Measurements from ENCODE around the gene LMX1B. TPM values are rescaled to one million over a fixed set of nuclear protein-coding genes. Genes with fewer than 3 reads are reported as not detected.

The LMX1B gene
- total and polyA plus RNA-seq, 2 of the 4 experiments (the other 2 are of a cell fraction), result not detected

DNA sequence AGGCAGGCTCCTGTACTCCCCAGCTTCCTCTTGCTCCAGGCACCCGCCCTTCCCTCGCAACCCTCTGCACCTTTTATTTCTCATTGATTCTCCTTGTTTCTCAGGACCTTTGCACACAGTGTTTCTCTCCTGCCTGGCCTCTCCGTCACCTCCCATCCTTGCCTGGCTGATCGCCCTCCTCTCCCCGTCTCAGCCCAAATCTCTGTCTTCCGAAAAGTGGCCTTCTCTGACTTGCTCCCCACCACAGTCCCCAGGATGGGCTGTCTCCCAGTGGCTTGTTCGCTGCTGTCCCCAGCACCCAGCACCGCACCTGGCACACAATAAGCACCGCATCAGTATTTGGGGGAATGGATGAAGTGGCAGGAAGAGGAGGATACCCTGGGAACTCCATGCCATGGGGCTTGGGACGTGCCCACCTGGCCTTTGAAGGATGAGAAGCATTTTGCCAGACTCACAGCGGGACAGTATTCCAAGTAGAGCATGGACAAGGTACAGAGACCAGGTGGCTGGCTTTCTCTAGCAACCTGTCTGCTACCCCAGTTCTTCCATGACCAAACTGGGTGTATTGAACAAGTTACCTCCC is 62.5 kb downstream of the LMX1B start:
- Histone ChIP-seq H4K91ac (ENCODE audit: insufficient read depth, low read depth, low read length) (no peak overlapping the region), H3K9ac (ENCODE audit: low read depth, low read length) (no peak overlapping the region), H2BK120ac (ENCODE audit: low read depth, low read length) (no peak overlapping the region), H3K4me1 (ENCODE audit: control insufficient read depth, insufficient read depth, low read length) (no peaks in the 10 kb centered on the region), H3K23ac (ENCODE audit: low read depth, low read length) (no peak overlapping the region), H4K8ac (ENCODE audit: low read depth in 2 of 2, low read length in 2 of 2) (no peak overlapping the region), H2AK5ac (ENCODE audit: low read depth, low read length) (no peak overlapping the region), H3K9me1 (ENCODE audit: insufficient read depth, low read length) (no peaks in the 10 kb centered on the region), H3K27me3 (ENCODE audit: control insufficient read depth, insufficient read depth, low read length) (peaks cover 75% of the 10 kb centered on the region), H2BK15ac (ENCODE audit: low read depth, low read length) (no peak overlapping the region), H2BK5ac (ENCODE audit: low read depth, low read length, poor library complexity, severe bottlenecking) (no peak overlapping the region), H4K20me1 (ENCODE audit: insufficient read depth, low read length) (no peaks in the 10 kb centered on the region), H3K4ac (ENCODE audit: low read depth, low read length) (no peak overlapping the region), H3K9me3 (ENCODE audit: control insufficient read depth, insufficient read depth, low read length) (peaks cover 6% of the 10 kb centered on the region), H3K18ac (ENCODE audit: low read depth, low read length) (no peak overlapping the region), H3K27ac (ENCODE audit: insufficient read depth, low read length) (no peak overlapping the region), H3K14ac (replicated peaks; ENCODE audit: low read depth, low read length) (no peak overlapping the region), H3K4me2 (ENCODE audit: low read depth, low read length) (no peak overlapping the region), H3K36me3 (ENCODE audit: control insufficient read depth, insufficient read depth, low read length) (no peaks in the 10 kb centered on the region), H3K4me3 (ENCODE audit: insufficient read depth, low read depth, low read length) (no peak overlapping the region), H2AFZ (replicated peaks; ENCODE audit: low read length, poor library complexity) (peak overlapping the region; percentile 8), H2AK9ac (replicated peaks; ENCODE audit: low read depth, low read length, poor library complexity) (no peak overlapping the region), H4K5ac (ENCODE audit: low read depth, low read length) (no peak overlapping the region), H3K56ac (ENCODE audit: extremely low read depth, insufficient read depth, low read length) (no peak overlapping the region), H3K79me1 (ENCODE audit: low read depth in 1 of 2, low read length in 2 of 2) (no peaks in the 10 kb centered on the region), H2BK20ac (ENCODE audit: low read depth, low read length) (no peak overlapping the region)
- WGBS, 2 experiments (ENCODE audit: extremely low coverage in 2 of 2, insufficient read length in 1 of 2), result 10% methylated on average over 2 of the region's 11 CpGs; no CpG with 5 or more reads in 1 of the 2 experiments
- ATAC-seq (ENCODE audit: low read depth) (no peak), DNase-seq (no peak)
- TF ChIP-seq BHLHE40 (IDR thresholded peaks at IDR 0.05; ENCODE audit: low read depth, low read length) (no peak), POLR2A (IDR thresholded peaks at IDR 0.05; ENCODE audit: low read depth, low read length) (no peak), MAFK (IDR thresholded peaks at IDR 0.05; ENCODE audit: low read depth, low read length) (no peak), CEBPB (IDR thresholded peaks at IDR 0.05; ENCODE audit: low read depth, low read length) (no peak), FOS (IDR thresholded peaks at IDR 0.05; ENCODE audit: low read depth, low read length) (no peak), RFX5 (IDR thresholded peaks at IDR 0.05; ENCODE audit: low read depth, low read length) (no peak), RCOR1 (IDR thresholded peaks at IDR 0.05; ENCODE audit: insufficient replicate concordance, low read length) (no peak), CHD1 (IDR thresholded peaks at IDR 0.05; ENCODE audit: low read depth, low read length) (no peak), MAZ (IDR thresholded peaks at IDR 0.05; ENCODE audit: borderline replicate concordance, low read depth, low read length) (no peak), MXI1 (IDR thresholded peaks at IDR 0.05; ENCODE audit: borderline replicate concordance, low read depth, low read length) (no peak), NFE2L2 (IDR thresholded peaks at IDR 0.05; ENCODE audit: low read depth, low read length) (no peak), RAD21 (IDR thresholded peaks at IDR 0.05; ENCODE audit: low read length) (no peak), ELK1 (IDR thresholded peaks at IDR 0.05; ENCODE audit: borderline replicate concordance, low read depth, low read length) (no peak)
- TF ChIP-seq, protein P1, sequence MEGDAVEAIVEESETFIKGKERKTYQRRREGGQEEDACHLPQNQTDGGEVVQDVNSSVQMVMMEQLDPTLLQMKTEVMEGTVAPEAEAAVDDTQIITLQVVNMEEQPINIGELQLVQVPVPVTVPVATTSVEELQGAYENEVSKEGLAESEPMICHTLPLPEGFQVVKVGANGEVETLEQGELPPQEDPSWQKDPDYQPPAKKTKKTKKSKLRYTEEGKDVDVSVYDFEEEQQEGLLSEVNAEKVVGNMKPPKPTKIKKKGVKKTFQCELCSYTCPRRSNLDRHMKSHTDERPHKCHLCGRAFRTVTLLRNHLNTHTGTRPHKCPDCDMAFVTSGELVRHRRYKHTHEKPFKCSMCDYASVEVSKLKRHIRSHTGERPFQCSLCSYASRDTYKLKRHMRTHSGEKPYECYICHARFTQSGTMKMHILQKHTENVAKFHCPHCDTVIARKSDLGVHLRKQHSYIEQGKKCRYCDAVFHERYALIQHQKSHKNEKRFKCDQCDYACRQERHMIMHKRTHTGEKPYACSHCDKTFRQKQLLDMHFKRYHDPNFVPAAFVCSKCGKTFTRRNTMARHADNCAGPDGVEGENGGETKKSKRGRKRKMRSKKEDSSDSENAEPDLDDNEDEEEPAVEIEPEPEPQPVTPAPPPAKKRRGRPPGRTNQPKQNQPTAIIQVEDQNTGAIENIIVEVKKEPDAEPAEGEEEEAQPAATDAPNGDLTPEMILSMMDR (conservative IDR thresholded peaks at IDR 0.05; ENCODE audit: low read depth, low read length), result no peak
- TF ChIP-seq, protein P2, sequence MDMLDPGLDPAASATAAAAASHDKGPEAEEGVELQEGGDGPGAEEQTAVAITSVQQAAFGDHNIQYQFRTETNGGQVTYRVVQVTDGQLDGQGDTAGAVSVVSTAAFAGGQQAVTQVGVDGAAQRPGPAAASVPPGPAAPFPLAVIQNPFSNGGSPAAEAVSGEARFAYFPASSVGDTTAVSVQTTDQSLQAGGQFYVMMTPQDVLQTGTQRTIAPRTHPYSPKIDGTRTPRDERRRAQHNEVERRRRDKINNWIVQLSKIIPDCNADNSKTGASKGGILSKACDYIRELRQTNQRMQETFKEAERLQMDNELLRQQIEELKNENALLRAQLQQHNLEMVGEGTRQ (IDR thresholded peaks at IDR 0.05; ENCODE audit: low read depth, low read length), result no peak
- no TSS peak for BruUV-seq (replicated peaks)
- POLR2A ChIA-PET (ENCODE audit: unreplicated experiment), result no interaction called here
- dilution Hi-C loops (cut with HindIII; ENCODE audit: low sequenced_read_pairs, unreplicated experiment) (no loop called here), in situ Hi-C loops (cut with MboI; ENCODE audit: low sequenced_read_pairs) (no loop called here), intact Hi-C loops (cut with micrococcal nuclease) (no loop called here)
- CTCF ChIA-PET, result no interaction called here

Data from IMR-90 (cell line).